GM12878 (cell line): ENCODE results near the gene LACRT. TPM values are rescaled to one million over a fixed set of nuclear protein-coding genes. Genes with fewer than 3 reads are reported as not detected.

Experiments
- ATAC-seq: fragments of 200-7000 bp; cut with Tn5 transposase; 3 replicates; pipeline ENCODE4 v1.9.1; 2020; ENCODE audit warnings: mild to moderate bottlenecking, moderate library complexity
- BruUV-seq: library from RNA; stranded (reverse); fragments of 400-500 nt; replicated peaks from 2 replicates; lab custom pipeline; 2021; lab: Mats Ljungman, UMichigan
- CTCF ChIA-PET: fragments of 300-600 bp; sonication (Branson Sonifier 250); formaldehyde crosslinking; extraction: SDS; loops from one replicate; lab custom pipeline; 2021; ENCODE audit warnings: inconsistent platforms; lab: Yijun Ruan, JAX
- POLR2A ChIA-PET: fragments of 350-600 bp; formaldehyde crosslinking; extraction: SDS; loops from one replicate; lab custom pipeline; 2021; ENCODE audit warnings: inconsistent platforms; lab: Charles Lee
- RAD21 ChIA-PET: fragments of 300-600 bp; sonication (Branson Sonifier 250); formaldehyde crosslinking; loops from one replicate; lab custom pipeline; 2023; ENCODE audit warnings: antibody characterized with exemption; ENCODE audit not compliant: unreplicated experiment; lab: Charles Lee
- SMC1A ChIA-PET: fragments of 300-600 bp; sonication (Branson Sonifier 250); formaldehyde crosslinking; loops from one replicate; lab custom pipeline; 2023; ENCODE audit not compliant: unreplicated experiment, uncharacterized antibody; lab: Charles Lee
- DNase-seq: peaks from one replicate; pipeline ENCODE4 v3.0.0-alpha.2; 2011; ENCODE audit warnings: low read depth, low spot score
- FAIRE-seq: peaks from 3 replicates; lab custom pipeline; 2011; peaks lifted over from hg19 to GRCh38; lab: Jason Lieb, UNC
- H2AFZ ChIP-seq: 2 replicates; pipeline ENCODE4 v1.6.0; 2011; ENCODE audit warnings: low read depth, low read length, control low read depth; ENCODE audit not compliant: control insufficient read depth
- H3K27ac ChIP-seq: 2 replicates; pipeline ENCODE4 v1.5.1; 2011; ENCODE audit warnings: control low read depth; ENCODE audit not compliant: control insufficient read depth, insufficient read depth
- H3K27me3 ChIP-seq, 2 experiments: replicated peaks in 1 of 2; 2 replicates each; pipeline versions ENCODE4 v1.6.0 to v1.6.1; 2011; ENCODE audit warnings: low read length in 1 of 2; ENCODE audit not compliant: control insufficient read depth in 2 of 2, insufficient read depth in 2 of 2
- H3K36me3 ChIP-seq, 2 experiments: 2 replicates each; pipeline ENCODE4 v1.5.1; 2011; ENCODE audit warnings: low read length in 1 of 2; ENCODE audit not compliant: control insufficient read depth in 2 of 2, insufficient read depth in 2 of 2
- H3K4me1 ChIP-seq: 2 replicates; pipeline ENCODE4 v1.6.1; 2011; ENCODE audit warnings: mild to moderate bottlenecking, low read length, moderate library complexity, mixed read lengths; ENCODE audit not compliant: control insufficient read depth, insufficient read depth
- H3K4me2 ChIP-seq: 2 replicates; pipeline ENCODE4 v1.6.0; 2011; ENCODE audit warnings: control low read depth; ENCODE audit not compliant: control insufficient read depth, insufficient read depth
- H3K4me3 ChIP-seq: fragments of 200-600 bp; sonication (generic); 2 replicates; pipeline ENCODE4 v1.5.1; 2016
- H3K79me2 ChIP-seq: 2 replicates; pipeline ENCODE4 v1.6.0; 2011; ENCODE audit warnings: low read length; ENCODE audit not compliant: control insufficient read depth, insufficient read depth
- H3K9ac ChIP-seq: 2 replicates; pipeline ENCODE4 v1.8.0; 2011; ENCODE audit warnings: low read length, control low read depth, mixed read lengths; ENCODE audit not compliant: control insufficient read depth, insufficient read depth
- H3K9me3 ChIP-seq: replicated peaks from 3 replicates; pipeline ENCODE4 v1.5.1; 2011; ENCODE audit warnings: mild to moderate bottlenecking, low read length; ENCODE audit not compliant: control insufficient read depth, insufficient read depth
- H4K20me1 ChIP-seq: 2 replicates; pipeline ENCODE4 v1.6.0; 2011; ENCODE audit not compliant: control insufficient read depth, insufficient read depth
- IKZF1 ChIP-seq: fragments of 450-650 bp; conservative IDR thresholded peaks from 2 replicates; pipeline ENCODE4 v1.6.1; 2017; ENCODE audit warnings: antibody characterized with exemption, mild to moderate bottlenecking
- SIX5 ChIP-seq: IDR thresholded peaks from 2 replicates; pipeline ENCODE4 v1.6.1; 2011; ENCODE audit warnings: mild to moderate bottlenecking, low read depth, low read length, moderate library complexity; ENCODE audit not compliant: severe bottlenecking
- ZBTB40 ChIP-seq: fragments of 450-650 bp; IDR thresholded peaks from 2 replicates; pipeline ENCODE4 v1.6.1; 2016; ENCODE audit warnings: mild to moderate bottlenecking, moderate library complexity, borderline replicate concordance
- ZNF217 ChIP-seq: fragments of 450-650 bp; IDR thresholded peaks from 2 replicates; pipeline ENCODE4 v1.6.1; 2017; ENCODE audit warnings: antibody characterized with exemption, mild to moderate bottlenecking
- WGBS: methylation state at CpG from one replicate; pipeline ENCODE4 v1.1.6; 2016; ENCODE audit warnings: low lambda C conversion rate; ENCODE audit not compliant: insufficient replicate concordance, insufficient coverage; ENCODE audit errors: missing lambda C conversion rate; 5-methylcytosine and 5-hydroxymethylcytosine counted together
- in situ Hi-C: fragments of 300-500 bp; cut with MboI; formaldehyde crosslinking; loops from 9 replicates; pipeline ENCODE4 v1.14.3; 2018; ENCODE audit warnings: mixed read lengths
- intact Hi-C: fragments of 100-400 bp; cut with micrococcal nuclease; formaldehyde crosslinking; loops from one replicate; pipeline ENCODE4 v1.14.2; 2022; ENCODE audit not compliant: unreplicated experiment
- polyA plus RNA-seq, 11 experiments: library from polyadenylated mRNA; depleted of rRNA in 4 of 11; unstranded in 6 of 11; stranded (reverse) in 5 of 11; fragments of >200 nt; fragmentation: Nextera tagmentation in 4 of 11; fragmentation: Illumina TruSeq in 1 of 11; extraction: Ambion mirVana in 4 of 11; extraction: Trizol in 1 of 11; gene quantifications; 1 replicate in 1 of 11; 2 replicates in 10 of 11; pipeline versions ENCODE4 v1.2.1 to v1.2.3, GENCODE V29; 2011 to 2016; ENCODE audit warnings: inconsistent platforms in 2 of 11, missing spikeins in 2 of 11, low read depth in 1 of 11
- total RNA-seq, 4 experiments: library from RNA; depleted of rRNA in 3 of 4; stranded (reverse); fragments of >200 nt in 3 of 4; fragmentation: Illumina TruSeq in 1 of 4; extraction: Trizol in 1 of 4; gene quantifications; 2 replicates each; pipeline versions ENCODE4 v1.2.1 to v1.2.3, GENCODE V29; 2013 to 2021

The LACRT gene
- total and polyA plus RNA-seq, 10 of the 15 experiments (the other 5 are each of a cell fraction or from before 2014, with no cell fraction given) = not detected

- DNase-seq (no peak), FAIRE-seq (no peak), ATAC-seq (no peak)
- Histone ChIP-seq H3K4me1 (no peaks in the 10 kb centered on the region), H3K27me3 (peaks cover 0 to 9% of the 10 kb centered on the region in 2 experiments), H3K36me3 (no peaks in the 10 kb centered on the region), H3K4me2 (no peak overlapping the region), H3K4me3 (no peak overlapping the region), H4K20me1 (no peaks in the 10 kb centered on the region), H3K9ac (no peak overlapping the region), H2AFZ (no peak overlapping the region), H3K27ac (no peak overlapping the region), H3K9me3 (no peaks in the 10 kb centered on the region)
- in situ Hi-C loops (no loop called here), intact Hi-C loops (no loop called here)
- BruUV-seq = no TSS peak
- POLR2A ChIA-PET = no interaction called here
- WGBS = 26% methylated on average over 2 of the region's 2 CpGs
- RAD21 ChIA-PET = no interaction called here
- SMC1A ChIA-PET = no interaction called here
- CTCF ChIA-PET = interaction anchor here (0.5 kb wide), 1 partner anchor 573 kb away, joined by 3 read pairs; no protein-coding TSS in a partner anchor
- no peak for TF ChIP-seq ZNF217
- TF ChIP-seq SIX5 = peak; percentile 52
- TF ChIP-seq IKZF1 = no peak
- TF ChIP-seq ZBTB40 = peak; percentile 88
- TF ChIP-seq, all 136 proteins: peak for 2
- H3K79me2 ChIP-seq = no peaks in the 10 kb centered on the region
Measured at GRCh38 chr12:54585243-54585642, 49.5 kb downstream of the LACRT start.
